Hepatocyte (in vitro differentiated cells): ENCODE measurements around the gene TRIM29.

ENCODE experiments used
- EZH2phosphoT487 ChIP-seq: fragments of 200-600 bp; sonication (generic); IDR thresholded peaks from one replicate; pipeline ENCODE4 v1.6.1; 2018; ENCODE audit warnings: antibody characterized with exemption, mild to moderate bottlenecking, low read depth, moderate library complexity; ENCODE audit not compliant: unreplicated experiment, severe bottlenecking
- TF ChIP-seq, protein P1 (sequence below): fragments of 200-600 bp; sonication (generic); IDR thresholded peaks from 2 replicates; pipeline ENCODE4 v1.5.1; 2016; ENCODE audit warnings: antibody characterized with exemption, mild to moderate bottlenecking; ENCODE audit not compliant: poor library complexity

DNA sequence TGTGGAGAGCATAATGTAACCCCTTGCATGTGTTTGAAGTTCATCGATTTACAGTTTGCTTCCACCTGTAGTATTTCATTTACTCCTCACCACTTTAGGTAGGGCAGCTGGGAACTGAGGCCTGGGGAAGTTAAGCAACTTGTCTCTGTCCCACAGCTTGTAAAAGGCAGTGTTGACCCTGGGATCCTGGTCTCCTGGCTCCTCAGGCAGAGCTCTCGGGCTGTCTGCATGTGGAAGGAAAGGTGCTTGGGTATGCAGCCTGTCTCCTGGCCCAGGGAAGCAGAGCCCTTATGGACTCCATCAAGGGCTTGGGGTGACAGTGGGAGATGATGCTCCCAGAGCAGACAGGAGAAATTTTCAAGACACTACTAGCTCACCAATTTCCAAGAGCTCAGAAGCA, 49.9 kb downstream of the TRIM29 start:
- TF ChIP-seq, protein P1, sequence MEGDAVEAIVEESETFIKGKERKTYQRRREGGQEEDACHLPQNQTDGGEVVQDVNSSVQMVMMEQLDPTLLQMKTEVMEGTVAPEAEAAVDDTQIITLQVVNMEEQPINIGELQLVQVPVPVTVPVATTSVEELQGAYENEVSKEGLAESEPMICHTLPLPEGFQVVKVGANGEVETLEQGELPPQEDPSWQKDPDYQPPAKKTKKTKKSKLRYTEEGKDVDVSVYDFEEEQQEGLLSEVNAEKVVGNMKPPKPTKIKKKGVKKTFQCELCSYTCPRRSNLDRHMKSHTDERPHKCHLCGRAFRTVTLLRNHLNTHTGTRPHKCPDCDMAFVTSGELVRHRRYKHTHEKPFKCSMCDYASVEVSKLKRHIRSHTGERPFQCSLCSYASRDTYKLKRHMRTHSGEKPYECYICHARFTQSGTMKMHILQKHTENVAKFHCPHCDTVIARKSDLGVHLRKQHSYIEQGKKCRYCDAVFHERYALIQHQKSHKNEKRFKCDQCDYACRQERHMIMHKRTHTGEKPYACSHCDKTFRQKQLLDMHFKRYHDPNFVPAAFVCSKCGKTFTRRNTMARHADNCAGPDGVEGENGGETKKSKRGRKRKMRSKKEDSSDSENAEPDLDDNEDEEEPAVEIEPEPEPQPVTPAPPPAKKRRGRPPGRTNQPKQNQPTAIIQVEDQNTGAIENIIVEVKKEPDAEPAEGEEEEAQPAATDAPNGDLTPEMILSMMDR: no peak
- TF ChIP-seq EZH2phosphoT487: no peak
